HFFc6 (cell line): ENCODE measurements around the gene MIOX. TPM values are rescaled to one million over a fixed set of nuclear protein-coding genes. Genes with fewer than 3 reads are reported as not detected.
"Not testable (repeated sequence)": the region's sequence is repeated elsewhere in the genome, so short reads cannot be mapped to it uniquely, and the experiment has no call there.

Experiments used
- DNase-seq: peaks from one replicate; pipeline ENCODE4 v3.0.0-alpha.2; 2018
- H3K27ac Mint-ChIP-seq: 2 replicates; pipeline ENCODE4 v1.8.0; 2020; ENCODE audit warnings: mild to moderate bottlenecking, mixed read lengths
- H3K27me3 Mint-ChIP-seq: 2 replicates; pipeline ENCODE4 v1.8.0; 2021; ENCODE audit warnings: mild to moderate bottlenecking, moderate library complexity, mixed read lengths; ENCODE audit not compliant: insufficient read depth
- H3K36me3 Mint-ChIP-seq: 2 replicates; pipeline ENCODE4 v1.8.0; 2021; ENCODE audit warnings: low read depth, mixed read lengths
- H3K4me1 Mint-ChIP-seq: 2 replicates; pipeline ENCODE4 v1.8.0; 2020; ENCODE audit warnings: low read depth, mixed read lengths
- H3K4me3 Mint-ChIP-seq: 2 replicates; pipeline ENCODE4 v1.8.0; 2020; ENCODE audit warnings: mild to moderate bottlenecking, moderate library complexity, mixed read lengths
- H3K9me3 Mint-ChIP-seq: 2 replicates; pipeline ENCODE4 v1.8.0; 2020; ENCODE audit warnings: mild to moderate bottlenecking, mixed read lengths
- CTCF ChIP-seq: fragments of 200-600 bp; sonication (generic); IDR thresholded peaks from 2 replicates; pipeline ENCODE4 v1.5.0; 2021; ENCODE audit warnings: antibody characterized with exemption, mild to moderate bottlenecking
- total RNA-seq, 6 experiments: library from RNA; stranded (reverse); fragmentation: NEBNext Ultra II Directional; extraction: Animal tissue kit (Norgen Biotek cat#: 25700); gene quantifications; 2 replicates in 1 of 6; 3 replicates in 5 of 6; pipeline ENCODE4 v1.2.3, GENCODE V29; 2021

The MIOX gene
- total RNA-seq, 6 experiments from 2014 or later, result not detected

GRCh38 chr22:50531546-50531961 lies 44.9 kb downstream of the MIOX start:
- Mint-ChIP-seq H3K9me3 (no peaks in the 10 kb centered on the region), H3K27ac (no peak overlapping the region), H3K36me3 (no peaks in the 10 kb centered on the region), H3K4me1 (peaks cover 9% of the 10 kb centered on the region), H3K4me3 (peak overlapping the region; percentile 65), H3K27me3 (peaks cover 18% of the 10 kb centered on the region)
- TF ChIP-seq CTCF, result no peak
- DNase-seq, result no peak

- TF ChIP-seq CTCF, result no peak
- peaks cover 5% of the 10 kb centered on the region for H3K4me1 Mint-ChIP-seq
- no peaks in the 10 kb centered on the region for H3K9me3 Mint-ChIP-seq
- peak overlapping the region; percentile 53 for H3K27ac Mint-ChIP-seq
- peak overlapping the region; percentile 65 for H3K4me3 Mint-ChIP-seq
- DNase-seq, result peak; percentile 52
- H3K36me3 Mint-ChIP-seq, result no peaks in the 10 kb centered on the region
- H3K27me3 Mint-ChIP-seq, result peaks cover 18% of the 10 kb centered on the region
These were observed 45.5 kb downstream of the MIOX start for GRCh38 chr22:50531962-50532674.

GRCh38 chr22:50532824-50533796 lies 46.5 kb downstream of the MIOX start:
- Mint-ChIP-seq H3K27ac (peak overlapping the region; percentile 53), H3K27me3 (peaks cover 17% of the 10 kb centered on the region; the same call in 1 of the 2 replicates), H3K4me1 (no peaks in the 10 kb centered on the region; the same call in none of the 2 replicates), H3K4me3 (peak overlapping the region; percentile 43; the same call in 1 of the 2 replicates), H3K9me3 (no peaks in the 10 kb centered on the region), H3K36me3 (no peaks in the 10 kb centered on the region)
- DNase-seq, result no peak
- TF ChIP-seq CTCF, result no peak

GRCh38 chr22:50533856-50534711 lies 47.4 kb downstream of the MIOX start:
- H3K27ac Mint-ChIP-seq, H3K36me3 Mint-ChIP-seq, H3K4me1 Mint-ChIP-seq, DNase-seq, H3K9me3 Mint-ChIP-seq, H3K4me3 Mint-ChIP-seq: not testable (repeated sequence)
- H3K27me3 Mint-ChIP-seq, result peaks cover 13% of the 10 kb centered on the region; the same call in 1 of the 2 replicates

GRCh38 chr22:50535113-50535512 lies 48.5 kb downstream of the MIOX start:
- peaks cover 11% of the 10 kb centered on the region for H3K4me1 Mint-ChIP-seq
- no peak overlapping the region for H3K27ac Mint-ChIP-seq
- H3K4me3 Mint-ChIP-seq, result no peak overlapping the region
- H3K27me3 Mint-ChIP-seq, result peaks cover 13% of the 10 kb centered on the region; the same call in 1 of the 2 replicates
- no peaks in the 10 kb centered on the region for H3K36me3 Mint-ChIP-seq
- no peak for TF ChIP-seq CTCF
- no peaks in the 10 kb centered on the region for H3K9me3 Mint-ChIP-seq
- DNase-seq, result no peak
